HUDEP-2 (cell line): ENCODE measurements around the gene GXYLT1.
A peak's percentile ranks its signal among the peaks of the same experiment; 100 is the strongest.
"Not testable (repeated sequence)": the region's sequence is repeated elsewhere in the genome, so short reads cannot be mapped to it uniquely, and the experiment has no call there.

Source experiments
- DNase-seq, 76 experiments: peaks; one replicate each; lab custom pipeline; 2025; ENCODE audit not compliant: unreplicated experiment in 76 of 76; lab: John Stamatoyannopoulos, UW

GXYLT1 gene

GRCh38 chr12:42103155-42103554 lies 41.5 kb downstream of the GXYLT1 start:
- DNase-seq, result no peak

- DNase-seq, result no peak
Observed at GRCh38 chr12:42102720-42103119, 42.0 kb downstream of the GXYLT1 start.

- no peak for DNase-seq
Observed at GRCh38 chr12:42099433-42099832, 45.2 kb downstream of the GXYLT1 start.

DNA sequence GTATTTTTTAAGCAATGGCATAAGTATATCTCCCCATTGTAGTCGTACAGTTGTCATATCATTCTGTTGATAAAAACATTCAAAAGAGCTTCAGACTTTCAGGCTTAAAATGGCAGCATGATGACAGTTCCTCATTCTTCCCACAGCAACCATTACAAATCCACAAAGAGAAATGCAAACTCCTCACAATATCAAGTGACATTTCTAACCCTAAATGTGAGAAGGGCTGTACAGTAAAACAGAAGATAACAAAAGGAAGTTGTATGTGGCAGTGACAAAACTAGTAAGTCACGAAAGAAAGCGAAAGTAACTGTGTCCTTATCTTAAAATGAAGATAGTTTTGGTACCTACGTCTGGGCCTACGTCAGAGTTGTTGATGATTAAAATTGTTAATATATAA lies 46.7 kb downstream of the GXYLT1 start:
- DNase-seq, result peak in 17 of 76 experiments; percentile 7 to 47 (median 29)

GRCh38 chr12:42094277-42094676 lies 50.4 kb downstream of the GXYLT1 start:
- DNase-seq, result peak in 38 of 76 experiments; percentile 5 to 66 (median 24)

GRCh38 chr12:42091769-42092168 lies 52.9 kb downstream of the GXYLT1 start:
- DNase-seq, result no peak

GRCh38 chr12:42090899-42091298 lies 53.8 kb downstream of the GXYLT1 start:
- no peak for DNase-seq

- DNase-seq, result peak in 36 of 76 experiments; percentile 4 to 77 (median 52)
Observed at GRCh38 chr12:42086031-42086430, 58.6 kb downstream of the GXYLT1 start.

DNA sequence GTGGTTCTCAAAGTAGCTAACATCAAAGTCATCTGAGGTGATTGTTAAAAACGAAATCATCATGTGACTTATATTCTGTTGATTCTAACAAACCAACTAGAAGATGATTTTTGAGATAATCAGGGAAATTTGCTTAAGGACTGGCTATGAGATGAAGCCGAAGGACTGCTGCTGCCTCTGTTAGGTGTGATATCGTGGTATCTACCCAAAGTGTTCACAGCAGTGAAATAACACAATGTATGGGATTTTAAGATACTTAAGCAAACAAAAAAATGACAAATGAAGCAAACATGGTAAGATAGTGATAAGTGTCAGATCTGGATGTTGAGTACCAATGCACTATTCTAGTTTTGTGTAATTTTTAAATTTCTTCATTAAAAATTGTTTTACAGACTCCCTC lies 59.1 kb downstream of the GXYLT1 start:
- DNase-seq, result peak in 57 of 76 experiments; percentile 2 to 86 (median 48)

DNA sequence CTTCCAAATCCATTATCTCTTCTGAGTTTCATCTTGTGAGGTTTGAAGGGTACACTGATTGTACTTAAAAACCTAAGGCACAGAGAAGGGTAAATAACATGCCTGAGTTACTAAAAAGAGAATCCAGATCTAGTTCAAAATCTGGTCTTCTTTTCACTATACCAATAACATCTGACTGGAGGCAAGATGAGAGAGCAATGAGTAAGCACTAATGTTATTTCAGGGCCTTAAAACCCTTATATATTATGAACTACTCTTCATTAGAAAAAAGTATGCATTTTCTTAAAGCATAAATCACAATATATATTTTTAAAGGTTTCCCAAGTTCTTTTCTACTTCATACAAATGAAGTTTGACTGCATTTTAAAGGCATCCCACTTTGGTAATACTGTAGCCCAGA lies 60.2 kb downstream of the GXYLT1 start:
- DNase-seq, result no peak

GRCh38 chr12:42076976-42077375 lies 67.7 kb downstream of the GXYLT1 start:
- peak in 68 of 76 experiments; percentile 3 to 92 (median 62) for DNase-seq

DNA sequence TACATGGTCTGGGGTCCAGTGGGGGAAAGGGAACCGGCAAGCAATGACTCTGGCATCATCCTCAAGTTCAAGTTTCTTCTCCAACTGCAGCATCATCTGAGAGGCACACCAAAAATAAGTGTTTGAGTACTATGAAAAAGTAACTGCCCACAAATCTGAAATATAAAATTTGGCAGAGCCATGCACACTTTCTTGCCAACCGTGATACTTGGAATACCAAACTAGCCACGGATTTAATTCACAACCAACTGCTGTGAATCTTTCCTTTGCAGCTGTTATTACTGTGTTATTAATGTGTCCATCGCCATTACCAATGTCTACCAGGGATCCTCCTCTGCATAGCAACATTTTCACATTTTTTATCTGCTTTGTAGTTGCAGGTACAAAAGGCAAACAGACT lies 74.6 kb downstream of the GXYLT1 start:
- no peak for DNase-seq

DNA sequence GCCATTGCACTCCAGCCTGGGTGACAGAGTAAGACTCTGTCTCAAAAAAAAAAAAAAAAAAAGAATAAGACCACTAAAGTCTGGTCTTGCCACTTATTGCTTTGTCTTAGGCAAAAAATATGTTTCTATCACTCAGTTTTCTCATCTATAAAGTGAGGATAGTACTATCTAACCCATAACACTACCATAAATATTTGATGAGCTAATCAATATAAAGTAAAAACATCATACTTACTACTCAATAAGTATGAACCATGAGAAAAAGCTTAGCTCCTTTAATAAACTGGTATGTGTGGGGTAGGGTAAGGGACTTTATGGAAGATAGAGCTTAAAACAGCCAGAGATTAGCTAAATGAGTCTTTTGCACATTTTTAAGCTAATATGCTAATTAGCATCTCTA lies 85.5 kb downstream of the GXYLT1 start:
- no peak for DNase-seq

GRCh38 chr12:42056130-42056529 lies 88.5 kb downstream of the GXYLT1 start:
- no peak for DNase-seq

GRCh38 chr12:42053456-42053855 lies 91.2 kb downstream of the GXYLT1 start:
- DNase-seq, result no peak

- not testable (repeated sequence) for DNase-seq
Observed at GRCh38 chr12:42048980-42049379, 95.7 kb downstream of the GXYLT1 start.

GRCh38 chr12:42039577-42039976 lies 105.1 kb downstream of the GXYLT1 start:
- DNase-seq, result no peak

GRCh38 chr12:42039176-42039575 lies 105.5 kb downstream of the GXYLT1 start:
- peak in 17 of 76 experiments; percentile 1 to 33 (median 10) for DNase-seq

GRCh38 chr12:42031847-42032564 lies 112.7 kb downstream of the GXYLT1 start:
- DNase-seq, result no peak
